ENCODE results near the gene ADIPOR2.

DNA sequence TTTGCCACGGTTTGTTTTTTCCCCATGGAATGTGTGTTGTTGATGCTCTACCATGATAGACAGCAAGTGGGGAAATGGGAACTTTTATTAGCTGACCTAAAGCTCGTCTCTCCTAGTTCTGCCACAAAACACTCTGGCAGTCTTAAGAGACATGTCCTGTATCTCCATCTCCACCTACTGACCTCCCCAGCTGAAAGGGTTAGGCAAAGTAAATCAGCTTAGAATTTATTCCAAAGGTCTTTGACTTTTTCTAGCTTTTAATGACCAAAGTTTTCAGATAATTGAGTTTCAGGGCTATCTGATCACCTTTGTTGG lies 9.4 kb upstream of the ADIPOR2 start:
- TF ChIP-seq REST (IDR thresholded peaks at IDR 0.05; ENCODE audit: insufficient read depth in 1 of 2, low read depth in 2 of 2, low read length in 2 of 2) = no peak
- no peak for TF ChIP-seq TAF1 (IDR thresholded peaks at IDR 0.05; ENCODE audit: borderline replicate concordance, insufficient read depth, low read length)

Measured in PFSK-1 (cell line).